IPS DF 6.9 (cell line): ENCODE results near the gene ELF1.
A peak's percentile ranks its signal among the peaks of the same experiment; 100 is the strongest.

Experiments
- DNase-seq: peaks from one replicate; pipeline ENCODE4 v3.0.0-alpha.2; 2013; ENCODE audit warnings: low read depth, low spot score
- H3K27ac ChIP-seq: one replicate; pipeline ENCODE4 v1.5.1; 2013; ENCODE audit warnings: low read length, control low read depth
- H3K27me3 ChIP-seq: 2 replicates; pipeline ENCODE4 v1.6.1; 2013; ENCODE audit warnings: mild to moderate bottlenecking, low read length; ENCODE audit not compliant: control insufficient read depth, insufficient read depth
- H3K36me3 ChIP-seq: 2 replicates; pipeline ENCODE4 v1.6.1; 2013; ENCODE audit warnings: low read length; ENCODE audit not compliant: control insufficient read depth, insufficient read depth
- H3K4me1 ChIP-seq: 2 replicates; pipeline ENCODE4 v1.6.1; 2013; ENCODE audit warnings: low read length; ENCODE audit not compliant: control insufficient read depth, insufficient read depth
- H3K4me3 ChIP-seq: 2 replicates; pipeline ENCODE4 v1.5.1; 2013; ENCODE audit warnings: mild to moderate bottlenecking, low read length
- H3K9me3 ChIP-seq: 2 replicates; pipeline ENCODE4 v1.6.1; 2013; ENCODE audit warnings: low read length, inconsistent platforms; ENCODE audit not compliant: control insufficient read depth, insufficient read depth
- whole genome bisulfite sequencing: extraction: QIAGEN DNeasy Blood & Tissue Kit; methylation state at CpG from one replicate; pipeline ENCODE4 v1.1.7; 2013; ENCODE audit warnings: mixed read lengths, missing lambda C conversion rate; ENCODE audit not compliant: insufficient read length, insufficient coverage; 5-methylcytosine and 5-hydroxymethylcytosine counted together

Gene ELF1

DNA sequence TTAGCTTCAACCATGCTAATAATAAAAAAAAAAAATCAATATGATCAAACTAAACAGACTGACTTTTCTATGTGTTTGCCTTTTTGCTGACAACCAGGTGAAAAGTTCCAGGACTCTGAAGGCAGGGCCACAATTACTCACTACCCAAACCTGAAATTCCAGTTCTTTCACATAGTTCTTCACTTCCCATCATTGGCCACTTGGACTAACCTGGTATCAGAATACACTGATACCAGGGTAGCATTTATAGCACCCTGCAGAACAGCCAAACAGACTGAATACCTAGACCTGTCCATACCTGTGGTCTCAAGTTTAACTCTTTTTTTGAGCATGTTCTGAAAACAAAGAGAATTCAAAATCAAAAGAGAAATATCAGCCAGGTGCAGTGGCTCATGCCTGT is 25.1 kb downstream of the ELF1 start:
- H3K27me3 ChIP-seq = no peaks in the 10 kb centered on the region
- H3K4me3 ChIP-seq = no peak overlapping the region
- H3K4me1 ChIP-seq = peaks cover 2% of the 10 kb centered on the region; the same call in 1 of the 2 replicates
- no peaks in the 10 kb centered on the region for H3K9me3 ChIP-seq
- H3K36me3 ChIP-seq = no peaks in the 10 kb centered on the region
- H3K27ac ChIP-seq = no peak overlapping the region
- peak; percentile 20 for DNase-seq

DNA sequence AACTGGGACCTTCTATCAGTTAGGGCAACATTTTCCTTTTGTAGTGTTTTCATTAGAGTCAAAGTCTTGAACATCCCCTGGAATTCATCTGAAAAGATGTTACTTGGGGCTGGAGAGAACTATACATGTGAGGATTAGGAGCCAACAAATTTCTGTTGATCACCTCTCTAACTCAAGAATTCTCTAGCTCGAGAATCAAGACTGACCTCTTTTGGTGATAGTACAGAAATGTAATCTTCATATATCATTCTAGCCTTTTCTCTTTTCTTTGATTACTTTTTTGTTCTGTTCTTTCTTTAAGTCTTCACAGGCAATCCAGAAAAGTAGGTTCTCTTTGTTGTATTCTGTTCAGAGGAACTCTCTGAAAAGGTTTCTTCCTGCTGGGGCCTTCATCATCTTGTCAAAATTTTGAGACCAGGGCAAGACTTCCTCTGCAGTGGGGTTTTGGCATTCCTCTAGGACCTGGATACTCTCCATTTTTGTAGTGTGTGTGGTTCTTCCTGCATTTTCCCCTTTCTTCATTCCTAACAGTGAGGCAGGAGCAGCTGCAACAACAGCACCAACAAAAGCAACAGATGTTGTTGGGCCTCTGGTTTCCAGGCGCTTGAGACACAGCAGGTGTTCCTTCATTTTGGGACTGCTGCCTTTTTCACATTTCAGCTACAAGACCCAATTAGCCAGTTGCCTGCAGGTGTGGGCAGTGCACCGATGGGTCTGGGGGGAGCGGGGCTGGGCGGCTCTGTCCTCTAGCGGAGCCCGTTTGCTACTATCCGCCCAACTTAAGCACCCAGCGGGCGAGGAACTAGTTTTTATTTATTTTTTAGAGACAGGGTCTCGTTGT is 26.2 kb downstream of the ELF1 start:
- no peak for DNase-seq
- no peak overlapping the region for H3K27ac ChIP-seq
- WGBS = no CpG with 5 or more reads among the region's 11 CpGs

DNA sequence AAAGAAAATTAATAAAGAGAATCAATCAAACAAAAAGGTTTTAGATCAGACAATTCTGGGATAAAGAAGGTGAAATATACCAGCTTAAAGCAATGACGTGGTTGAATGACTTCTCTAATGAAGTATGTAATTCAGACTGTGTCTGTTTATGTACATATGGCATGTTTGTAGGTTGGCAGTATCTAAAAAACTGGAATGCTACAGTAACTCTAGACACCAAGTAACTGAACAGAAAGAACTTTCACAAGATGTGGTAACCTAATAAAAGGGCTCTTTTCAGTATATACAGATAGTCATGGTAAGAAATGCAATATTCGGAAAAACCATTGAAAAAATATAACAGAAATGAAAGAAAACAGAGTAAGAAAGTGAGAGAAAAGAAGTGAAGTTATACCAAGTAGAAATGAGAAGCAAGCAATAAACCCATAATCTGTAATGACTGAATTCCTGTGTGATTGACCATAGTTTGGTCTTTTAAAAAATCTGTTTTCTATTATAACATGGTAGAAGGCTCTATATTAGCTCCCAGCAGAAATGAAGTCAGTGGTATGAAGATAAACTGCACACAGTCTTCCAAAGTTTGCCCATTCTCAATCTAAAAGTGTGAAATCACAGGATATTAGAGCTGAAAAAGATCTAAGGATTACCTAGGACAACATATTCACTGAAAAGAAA is 31.4 kb downstream of the ELF1 start:
- no peak overlapping the region for H3K27ac ChIP-seq
- DNase-seq = no peak

More for the DNA sequence above, 26.2 kb downstream of the ELF1 start:
- H3K36me3 ChIP-seq = no peaks in the 10 kb centered on the region
- no peak overlapping the region for H3K4me3 ChIP-seq
- no peaks in the 10 kb centered on the region for H3K27me3 ChIP-seq
- H3K9me3 ChIP-seq = no peaks in the 10 kb centered on the region
- H3K4me1 ChIP-seq = peaks cover 2% of the 10 kb centered on the region; the same call in 1 of the 2 replicates

DNA sequence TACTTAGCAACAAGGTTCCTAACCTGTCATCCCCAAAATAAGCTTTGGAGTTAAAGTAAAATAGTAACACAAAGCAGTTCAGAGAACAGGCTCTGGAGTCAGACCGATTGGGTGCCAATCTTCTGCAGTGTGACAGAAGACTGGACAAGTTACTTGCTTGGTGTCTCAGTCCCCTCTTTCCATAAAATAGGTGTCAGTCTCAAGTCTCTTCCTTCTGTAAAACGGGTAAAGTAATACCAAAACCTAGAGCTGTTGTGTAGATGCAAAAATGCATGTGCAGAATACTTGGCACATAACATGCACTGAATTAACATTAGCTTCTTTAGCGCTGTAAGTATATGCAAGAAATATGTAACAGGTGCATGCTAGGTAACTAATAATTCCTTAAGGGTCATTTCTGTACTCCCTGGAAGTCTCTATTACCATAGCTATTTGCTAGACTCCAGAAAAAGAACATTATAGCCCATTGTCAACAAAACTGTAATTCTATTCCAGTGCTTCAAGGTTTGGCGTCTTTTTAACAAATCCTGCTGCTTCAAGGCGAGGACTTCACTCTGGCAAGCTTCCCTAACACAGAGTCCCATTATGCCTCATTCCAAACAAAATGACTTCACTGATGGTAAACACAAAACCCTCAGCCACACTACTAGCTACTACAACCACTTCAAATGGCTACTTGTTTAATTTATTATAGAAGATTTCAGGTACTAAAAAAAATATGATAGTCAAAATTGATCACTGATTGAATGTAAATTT is 32.8 kb downstream of the ELF1 start:
- H3K4me3 ChIP-seq = no peak overlapping the region
- H3K27ac ChIP-seq = no peak overlapping the region
- no peak for DNase-seq
- H3K27me3 ChIP-seq = no peaks in the 10 kb centered on the region
- no CpG with 5 or more reads among the region's 5 CpGs for WGBS
- H3K4me1 ChIP-seq = no peaks in the 10 kb centered on the region
- no peaks in the 10 kb centered on the region for H3K9me3 ChIP-seq
- H3K36me3 ChIP-seq = no peaks in the 10 kb centered on the region

More for the DNA sequence above, 31.4 kb downstream of the ELF1 start:
- WGBS = no CpG with 5 or more reads among the region's 2 CpGs
- H3K27me3 ChIP-seq = no peaks in the 10 kb centered on the region
- H3K4me3 ChIP-seq = no peak overlapping the region
- no peaks in the 10 kb centered on the region for H3K9me3 ChIP-seq
- H3K36me3 ChIP-seq = no peaks in the 10 kb centered on the region
- H3K4me1 ChIP-seq = no peaks in the 10 kb centered on the region

DNA sequence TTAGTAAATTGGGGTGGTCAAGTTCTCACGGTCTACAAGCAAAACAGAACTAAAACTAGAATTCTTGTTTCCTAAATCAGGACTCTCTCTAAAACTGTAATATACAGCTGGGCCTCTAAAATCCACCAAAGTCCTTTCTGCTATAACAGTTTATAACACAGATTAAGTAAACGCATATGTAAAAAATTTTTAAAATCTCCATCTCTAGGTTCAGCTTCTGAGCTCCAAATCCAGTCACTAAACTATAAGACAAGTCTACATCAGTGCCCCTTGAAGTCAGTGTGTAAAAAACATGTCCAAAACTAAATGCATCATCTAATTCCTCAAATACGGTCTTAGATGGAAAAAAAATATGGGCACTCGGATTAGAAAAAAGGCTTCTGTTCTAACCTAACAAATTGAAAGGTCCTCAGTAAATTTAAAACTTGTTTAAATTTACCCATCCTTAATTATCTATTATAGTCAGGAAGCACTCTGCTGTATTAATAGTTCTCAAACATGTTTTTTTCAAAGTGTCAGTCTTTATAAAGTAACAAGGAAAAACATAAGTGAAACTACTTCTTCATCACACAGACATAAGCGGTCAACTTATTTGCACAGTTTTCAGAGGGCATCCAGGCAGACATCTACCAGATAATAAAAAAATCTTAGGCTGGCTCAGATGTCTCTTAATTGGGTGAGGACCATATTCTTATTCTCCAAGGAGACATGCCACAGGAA is 33.6 kb downstream of the ELF1 start:
- Histone ChIP-seq H3K9me3 (no peaks in the 10 kb centered on the region), H3K27me3 (no peaks in the 10 kb centered on the region), H3K36me3 (no peaks in the 10 kb centered on the region), H3K4me3 (no peak overlapping the region), H3K27ac (no peak overlapping the region), H3K4me1 (no peaks in the 10 kb centered on the region)
- no peak for DNase-seq
- no CpG with 5 or more reads among the region's 5 CpGs for WGBS

DNA sequence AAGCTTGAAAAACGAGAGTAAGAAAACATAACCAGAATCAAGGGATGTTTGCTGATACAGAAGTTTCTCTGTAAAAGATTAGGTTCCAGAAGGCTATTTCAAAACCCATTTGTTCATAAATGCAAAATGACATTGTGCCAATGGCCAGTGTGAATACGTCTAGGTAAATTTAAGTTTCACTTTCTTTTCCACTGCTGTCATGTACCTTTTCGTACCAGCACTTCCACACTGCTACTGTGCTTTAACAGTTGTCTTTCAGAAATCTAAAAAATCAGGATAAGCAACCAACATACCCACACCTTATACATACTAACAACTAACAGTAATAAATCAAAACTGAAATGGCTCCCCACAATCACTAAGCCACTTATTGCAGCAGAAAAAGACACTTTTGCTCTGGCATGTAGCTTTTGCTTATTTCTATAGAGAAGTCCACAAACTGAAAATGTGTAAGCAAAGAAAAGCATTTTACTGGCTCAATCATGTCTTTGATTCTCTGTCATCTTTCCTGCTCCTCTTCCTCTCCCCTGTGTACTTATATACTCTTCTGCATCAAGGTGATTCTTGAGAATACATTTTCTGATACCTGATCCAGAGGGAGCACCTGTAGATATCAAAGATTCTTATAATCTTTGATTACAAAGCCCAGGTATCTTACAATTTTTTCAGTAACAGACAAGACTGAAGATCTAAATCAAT is 34.3 kb downstream of the ELF1 start:
- no peaks in the 10 kb centered on the region for H3K36me3 ChIP-seq
- H3K4me1 ChIP-seq = no peaks in the 10 kb centered on the region
- no peak overlapping the region for H3K27ac ChIP-seq
- DNase-seq = no peak
- no CpG with 5 or more reads among the region's 3 CpGs for WGBS
- H3K27me3 ChIP-seq = no peaks in the 10 kb centered on the region
- H3K4me3 ChIP-seq = no peak overlapping the region
- H3K9me3 ChIP-seq = no peaks in the 10 kb centered on the region

DNA sequence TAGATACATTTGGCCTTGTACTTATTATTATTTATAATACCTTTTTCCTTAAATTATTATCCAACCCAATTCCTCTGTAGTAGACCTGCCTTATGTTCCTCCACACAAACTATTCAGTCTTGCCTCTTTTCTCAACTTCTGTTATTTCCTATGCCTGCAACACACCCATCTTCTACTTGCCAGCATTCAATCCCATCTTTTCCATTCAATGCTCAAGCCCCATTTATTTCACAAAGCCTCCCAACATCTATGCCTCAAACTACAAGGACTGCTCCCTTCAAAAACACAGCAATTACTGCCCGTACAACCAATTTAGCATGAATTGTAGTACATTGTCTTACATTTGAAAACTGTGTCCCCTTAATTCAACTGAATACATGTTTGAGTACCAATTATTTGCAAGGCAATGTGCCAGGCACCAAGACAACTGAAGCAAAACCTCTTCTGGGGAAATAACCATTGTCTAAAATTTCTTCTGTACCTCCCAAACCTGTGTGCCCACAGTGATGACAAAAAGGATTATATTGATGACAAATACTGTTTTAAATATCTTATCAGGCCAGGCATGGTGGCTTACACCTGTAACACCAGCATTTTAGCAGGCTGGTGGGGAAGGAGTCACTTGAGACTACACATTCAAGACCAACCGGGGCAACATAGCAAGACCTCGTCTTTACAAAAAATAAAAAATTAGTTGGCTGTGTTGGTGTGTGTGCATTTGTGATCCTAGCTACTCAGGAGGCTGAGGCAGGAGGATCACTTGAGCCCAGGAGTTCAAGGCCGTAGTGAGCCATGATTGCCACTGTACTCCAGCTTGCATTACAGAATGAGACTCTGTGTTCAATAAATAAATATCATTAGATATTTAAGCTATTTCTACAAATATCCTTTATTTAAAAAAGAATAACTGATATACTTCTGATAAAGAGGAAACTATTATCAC is 35.1 kb downstream of the ELF1 start:
- no peak overlapping the region for H3K27ac ChIP-seq
- WGBS = no CpG with 5 or more reads among the region's 4 CpGs

DNA sequence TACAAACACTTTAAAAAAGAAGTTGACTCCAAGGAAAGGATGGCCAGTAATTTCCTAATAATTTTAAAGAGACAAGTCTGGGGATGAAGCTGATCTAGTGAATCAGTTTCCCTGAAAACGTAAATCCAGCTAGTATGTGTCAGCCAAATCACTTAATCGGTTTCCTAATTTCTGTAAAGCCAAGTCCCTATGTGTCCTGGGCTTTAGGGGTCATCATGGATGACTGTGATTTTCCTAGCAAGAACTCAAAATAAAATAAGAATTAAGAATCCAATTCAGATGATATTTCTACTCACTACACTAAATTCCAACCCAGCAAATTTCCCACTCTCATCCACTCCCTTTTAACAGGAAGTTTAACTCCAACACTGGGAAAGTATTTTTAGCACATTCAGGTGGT is 35.9 kb downstream of the ELF1 start:
- no peaks in the 10 kb centered on the region for H3K9me3 ChIP-seq
- no peaks in the 10 kb centered on the region for H3K27me3 ChIP-seq
- WGBS = no CpG with 5 or more reads among the region's 2 CpGs
- H3K4me3 ChIP-seq = no peak overlapping the region
- no peaks in the 10 kb centered on the region for H3K4me1 ChIP-seq
- no peak for DNase-seq
- H3K36me3 ChIP-seq = no peaks in the 10 kb centered on the region
- H3K27ac ChIP-seq = no peak overlapping the region

More for the DNA sequence above, 35.1 kb downstream of the ELF1 start:
- Histone ChIP-seq H3K4me1 (no peaks in the 10 kb centered on the region), H3K36me3 (no peaks in the 10 kb centered on the region), H3K4me3 (no peak overlapping the region), H3K27me3 (no peaks in the 10 kb centered on the region), H3K9me3 (no peaks in the 10 kb centered on the region)
- DNase-seq = no peak

DNA sequence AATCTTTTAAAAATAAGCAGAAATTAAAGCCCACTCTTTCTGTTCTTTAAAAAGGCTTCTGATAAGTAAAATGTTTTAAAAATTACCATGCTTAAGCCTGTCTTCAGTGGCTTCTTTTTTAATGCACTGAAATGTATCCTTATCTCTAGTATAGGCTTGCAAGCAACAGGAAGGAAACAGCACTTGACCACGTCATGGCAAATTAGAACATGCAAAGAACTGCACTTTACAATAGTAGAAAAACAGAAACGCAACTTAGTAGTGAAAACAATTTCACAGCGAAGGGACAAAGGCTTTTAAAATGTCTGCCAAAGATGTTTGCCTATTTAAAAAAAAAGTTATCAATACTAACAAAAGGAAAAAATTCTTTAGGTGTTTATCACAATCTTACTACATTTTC is 36.3 kb downstream of the ELF1 start:
- no peak overlapping the region for H3K4me3 ChIP-seq
- no peak for DNase-seq
- H3K9me3 ChIP-seq = no peaks in the 10 kb centered on the region
- no peaks in the 10 kb centered on the region for H3K27me3 ChIP-seq
- WGBS = no CpG with 5 or more reads among the region's 3 CpGs
- H3K4me1 ChIP-seq = no peaks in the 10 kb centered on the region
- H3K36me3 ChIP-seq = no peaks in the 10 kb centered on the region
- H3K27ac ChIP-seq = no peak overlapping the region
